ENCODE measurements around the gene DIO3.

DIO3 gene

DNA sequence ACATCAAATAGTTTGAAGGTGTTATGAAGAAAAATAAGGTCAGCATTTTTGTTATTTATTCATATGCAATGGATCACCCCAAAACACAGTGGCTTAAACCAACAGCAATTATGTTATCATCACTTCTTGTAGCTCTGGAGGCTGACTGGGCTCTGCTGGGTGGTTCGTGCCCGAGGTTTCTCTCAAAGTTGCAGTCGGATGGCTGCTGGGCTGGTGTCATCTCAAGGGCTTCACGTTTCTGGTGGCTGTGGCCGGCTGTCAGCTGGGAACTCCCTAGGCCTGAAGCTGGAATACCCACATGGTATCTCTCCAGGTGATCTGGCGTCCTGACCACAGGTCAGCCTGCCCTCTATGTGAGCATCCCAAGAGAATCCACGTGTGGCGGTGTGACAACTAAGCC, 12.0 kb downstream of the DIO3 start:
- DNase-seq (ENCODE audit: low read depth in 1 of 2, low spot score in 1 of 2): no peak
- H3K27ac ChIP-seq (replicated peaks): no peak overlapping the region
- TF ChIP-seq CTCF (IDR thresholded peaks at IDR 0.05; ENCODE audit: insufficient read depth, low read length) (no peak), POLR2AphosphoS5 (IDR thresholded peaks at IDR 0.05; ENCODE audit: low read depth) (no peak), GABPA (IDR thresholded peaks at IDR 0.05; ENCODE audit: low read depth) (no peak), SPI1 (IDR thresholded peaks at IDR 0.05; ENCODE audit: borderline replicate concordance, low read depth) (no peak)
- TF ChIP-seq, protein P1, sequence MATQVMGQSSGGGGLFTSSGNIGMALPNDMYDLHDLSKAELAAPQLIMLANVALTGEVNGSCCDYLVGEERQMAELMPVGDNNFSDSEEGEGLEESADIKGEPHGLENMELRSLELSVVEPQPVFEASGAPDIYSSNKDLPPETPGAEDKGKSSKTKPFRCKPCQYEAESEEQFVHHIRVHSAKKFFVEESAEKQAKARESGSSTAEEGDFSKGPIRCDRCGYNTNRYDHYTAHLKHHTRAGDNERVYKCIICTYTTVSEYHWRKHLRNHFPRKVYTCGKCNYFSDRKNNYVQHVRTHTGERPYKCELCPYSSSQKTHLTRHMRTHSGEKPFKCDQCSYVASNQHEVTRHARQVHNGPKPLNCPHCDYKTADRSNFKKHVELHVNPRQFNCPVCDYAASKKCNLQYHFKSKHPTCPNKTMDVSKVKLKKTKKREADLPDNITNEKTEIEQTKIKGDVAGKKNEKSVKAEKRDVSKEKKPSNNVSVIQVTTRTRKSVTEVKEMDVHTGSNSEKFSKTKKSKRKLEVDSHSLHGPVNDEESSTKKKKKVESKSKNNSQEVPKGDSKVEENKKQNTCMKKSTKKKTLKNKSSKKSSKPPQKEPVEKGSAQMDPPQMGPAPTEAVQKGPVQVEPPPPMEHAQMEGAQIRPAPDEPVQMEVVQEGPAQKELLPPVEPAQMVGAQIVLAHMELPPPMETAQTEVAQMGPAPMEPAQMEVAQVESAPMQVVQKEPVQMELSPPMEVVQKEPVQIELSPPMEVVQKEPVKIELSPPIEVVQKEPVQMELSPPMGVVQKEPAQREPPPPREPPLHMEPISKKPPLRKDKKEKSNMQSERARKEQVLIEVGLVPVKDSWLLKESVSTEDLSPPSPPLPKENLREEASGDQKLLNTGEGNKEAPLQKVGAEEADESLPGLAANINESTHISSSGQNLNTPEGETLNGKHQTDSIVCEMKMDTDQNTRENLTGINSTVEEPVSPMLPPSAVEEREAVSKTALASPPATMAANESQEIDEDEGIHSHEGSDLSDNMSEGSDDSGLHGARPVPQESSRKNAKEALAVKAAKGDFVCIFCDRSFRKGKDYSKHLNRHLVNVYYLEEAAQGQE (IDR thresholded peaks at IDR 0.05; ENCODE audit: insufficient replicate concordance, low read depth): no peak
- no peaks in the 10 kb centered on the region for H3K27me3 ChIP-seq (ENCODE audit: insufficient read depth, poor library complexity, severe bottlenecking)
- H3K4me3 ChIP-seq (replicated peaks; ENCODE audit: insufficient read depth, low read length): no peak overlapping the region

GRCh38 chr14:101575581-101575980, 14.3 kb downstream of the DIO3 start:
- no peak for DNase-seq (ENCODE audit: low read depth in 1 of 2, low spot score in 1 of 2)
- Histone ChIP-seq H3K27me3 (ENCODE audit: insufficient read depth, poor library complexity, severe bottlenecking) (no peaks in the 10 kb centered on the region), H3K27ac (replicated peaks) (no peak overlapping the region), H3K4me3 (replicated peaks; ENCODE audit: insufficient read depth, low read length) (no peak overlapping the region)
- no peak for TF ChIP-seq POLR2AphosphoS5 (IDR thresholded peaks at IDR 0.05; ENCODE audit: low read depth)

DNA sequence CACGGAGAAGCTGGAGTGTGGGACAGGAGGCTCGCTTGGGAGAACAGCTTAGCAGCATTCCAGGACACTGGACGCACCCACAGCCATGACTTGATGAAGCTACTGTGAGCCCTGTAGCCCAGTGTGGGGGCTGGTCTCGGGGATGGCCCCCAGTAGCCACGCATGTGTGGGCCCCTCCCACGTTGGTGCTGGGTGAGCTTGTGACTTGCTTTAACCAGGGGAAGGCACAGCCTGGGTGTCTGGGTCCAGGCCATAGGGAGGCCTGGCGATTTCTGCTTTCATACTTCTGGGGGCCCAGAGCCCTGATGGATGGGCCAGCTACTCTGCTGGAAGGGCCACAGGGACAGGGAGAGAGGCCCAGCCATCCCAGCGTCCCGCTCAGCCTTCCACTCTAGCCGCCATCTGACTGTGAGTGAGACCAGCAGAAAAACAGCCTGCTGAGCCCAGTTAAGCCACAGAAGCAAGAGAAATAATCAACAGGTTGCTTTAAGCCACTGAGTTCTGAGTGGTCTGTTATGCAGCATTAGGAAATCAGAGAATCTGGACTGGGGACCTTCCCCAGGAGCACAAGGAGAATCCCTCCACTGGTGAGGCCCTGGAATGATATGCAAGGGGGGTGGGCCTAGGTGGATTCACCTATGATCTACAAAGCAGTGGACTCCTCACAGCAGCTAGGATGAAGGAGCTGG, 16.1 kb downstream of the DIO3 start:
- H3K27me3 ChIP-seq (ENCODE audit: insufficient read depth, poor library complexity, severe bottlenecking): no peaks in the 10 kb centered on the region
- H3K27ac ChIP-seq (replicated peaks): no peak overlapping the region
- no peak for DNase-seq (ENCODE audit: low read depth in 1 of 2, low spot score in 1 of 2)
- TF ChIP-seq POLR2AphosphoS5 (IDR thresholded peaks at IDR 0.05; ENCODE audit: low read depth): no peak
- TF ChIP-seq SPI1 (IDR thresholded peaks at IDR 0.05; ENCODE audit: borderline replicate concordance, low read depth): no peak
- TF ChIP-seq GABPA (IDR thresholded peaks at IDR 0.05; ENCODE audit: low read depth): no peak
- TF ChIP-seq CTCF (IDR thresholded peaks at IDR 0.05; ENCODE audit: insufficient read depth, low read length): no peak
- TF ChIP-seq, protein P1 (IDR thresholded peaks at IDR 0.05; ENCODE audit: insufficient replicate concordance, low read depth): no peak
- H3K4me3 ChIP-seq (replicated peaks; ENCODE audit: insufficient read depth, low read length): no peak overlapping the region

DNA sequence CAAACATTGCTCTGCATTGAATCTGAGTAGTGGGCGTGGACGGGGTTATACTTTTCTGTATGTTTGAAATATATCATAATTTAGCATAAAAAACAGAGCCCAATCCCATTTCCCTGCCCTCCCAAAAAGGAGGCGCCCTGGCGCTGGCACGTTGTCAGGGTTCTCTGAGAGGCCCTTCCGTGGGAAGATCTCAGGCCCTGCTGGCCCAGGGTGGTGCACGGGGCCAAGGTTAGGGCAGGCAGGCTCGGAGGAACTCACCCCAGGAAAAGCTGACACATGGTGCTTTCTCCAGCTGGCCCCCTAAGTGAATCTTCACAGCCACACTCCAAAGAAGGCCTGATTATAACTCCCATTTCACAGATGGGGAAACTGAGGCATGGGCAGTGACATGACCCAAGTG, 17.2 kb downstream of the DIO3 start:
- H3K4me3 ChIP-seq (replicated peaks; ENCODE audit: insufficient read depth, low read length): no peak overlapping the region
- H3K27me3 ChIP-seq (ENCODE audit: insufficient read depth, poor library complexity, severe bottlenecking): no peaks in the 10 kb centered on the region
- no peak for DNase-seq (ENCODE audit: low read depth in 1 of 2, low spot score in 1 of 2)
- no peak for TF ChIP-seq POLR2AphosphoS5 (IDR thresholded peaks at IDR 0.05; ENCODE audit: low read depth)
- TF ChIP-seq, protein P1 (IDR thresholded peaks at IDR 0.05; ENCODE audit: insufficient replicate concordance, low read depth): no peak
- TF ChIP-seq SPI1 (IDR thresholded peaks at IDR 0.05; ENCODE audit: borderline replicate concordance, low read depth): no peak
- TF ChIP-seq CTCF (IDR thresholded peaks at IDR 0.05; ENCODE audit: insufficient read depth, low read length): no peak
- no peak for TF ChIP-seq GABPA (IDR thresholded peaks at IDR 0.05; ENCODE audit: low read depth)
- no peak overlapping the region for H3K27ac ChIP-seq (replicated peaks)
